ENCODE results near the gene SLC5A12. TPM values are rescaled to one million over a fixed set of nuclear protein-coding genes. Genes with fewer than 3 reads are reported as not detected.

Gene SLC5A12
- total and polyA plus RNA-seq, 10 of the 15 experiments (the other 5 are each of a cell fraction or from before 2014, with no cell fraction given) = 0.06 to 0.15 TPM; not detected in 8

DNA sequence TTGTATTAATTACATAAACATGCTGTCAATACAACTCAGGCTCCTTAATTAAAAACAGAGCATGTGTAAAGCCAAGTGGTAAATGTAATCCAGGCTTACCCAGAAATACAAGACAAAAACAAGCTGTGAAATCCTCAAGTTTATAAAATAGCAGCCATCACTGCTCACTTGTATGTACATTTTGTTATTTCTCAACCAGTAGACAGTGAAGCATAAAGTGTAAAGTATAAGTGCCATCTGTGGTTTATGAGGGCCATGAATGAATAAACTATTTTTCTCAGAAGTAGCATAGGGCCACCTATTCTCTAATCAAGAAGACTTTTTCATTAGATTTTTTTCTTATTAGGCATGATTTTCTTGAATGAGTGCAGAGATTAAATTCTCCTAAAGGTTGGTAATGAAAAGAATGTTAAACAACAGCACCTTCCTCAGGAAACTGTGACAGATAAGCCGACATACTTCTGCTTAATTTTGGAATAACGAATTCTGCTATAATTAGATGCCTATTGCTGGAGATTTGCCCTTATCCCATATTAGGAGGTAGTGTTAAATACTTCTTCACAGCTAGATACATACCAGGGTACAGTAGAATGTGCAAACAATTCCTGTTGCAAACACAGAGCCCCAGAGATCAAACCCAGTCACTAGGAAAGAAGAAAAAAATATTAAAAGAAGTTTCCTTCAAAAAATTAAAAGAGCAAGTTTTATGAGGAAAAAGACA, 13.0 kb downstream of the SLC5A12 start:
- TF ChIP-seq BMI1 (IDR thresholded peaks at IDR 0.05; ENCODE audit: borderline replicate concordance) (peak; percentile 58; the same call in 1 of the 2 replicates), MYB (IDR thresholded peaks at IDR 0.05; ENCODE audit: borderline replicate concordance, low read depth, low read length) (no peak)
- in situ Hi-C loops (cut with MboI) = no loop called here

GRCh38 chr11:26706181-26706580, 15.7 kb downstream of the SLC5A12 start:
- RAD21 ChIA-PET (ENCODE audit: unreplicated experiment) = no interaction called here
- no peak overlapping the region for H2AFZ ChIP-seq (ENCODE audit: control insufficient read depth, low read depth, low read length)
- CTCF ChIA-PET = no interaction called here
- no peaks in the 10 kb centered on the region for H3K9me3 ChIP-seq (replicated peaks; ENCODE audit: control insufficient read depth, insufficient read depth, low read length)
- ATAC-seq = no peak
- intact Hi-C loops (cut with micrococcal nuclease; ENCODE audit: unreplicated experiment) (no loop called here), in situ Hi-C loops (cut with MboI) (no loop called here)
- H3K79me2 ChIP-seq (ENCODE audit: control insufficient read depth, insufficient read depth, low read length) = no peaks in the 10 kb centered on the region
- no TSS peak for BruUV-seq (replicated peaks)
- SMC1A ChIA-PET (ENCODE audit: uncharacterized antibody, unreplicated experiment) = no interaction called here
- FAIRE-seq = no peak
- no peak overlapping the region for H3K27ac ChIP-seq (ENCODE audit: control insufficient read depth, insufficient read depth)
- H3K4me2 ChIP-seq (ENCODE audit: control insufficient read depth, insufficient read depth) = no peak overlapping the region
- no peaks in the 10 kb centered on the region for H4K20me1 ChIP-seq (ENCODE audit: control insufficient read depth, insufficient read depth)
- no peak for TF ChIP-seq CREM (IDR thresholded peaks at IDR 0.05; ENCODE audit: low read depth)
- no peak for TF ChIP-seq NFXL1 (IDR thresholded peaks at IDR 0.05; ENCODE audit: borderline replicate concordance)
- no peak for TF ChIP-seq POLR2AphosphoS2 (IDR thresholded peaks at IDR 0.05; ENCODE audit: low read depth, low read length)
- TF ChIP-seq DPF2 (IDR thresholded peaks at IDR 0.05) = no peak
- no peak for TF ChIP-seq STAT1 (conservative IDR thresholded peaks at IDR 0.05)
- no peak for TF ChIP-seq TAF1 (IDR thresholded peaks at IDR 0.05; ENCODE audit: borderline replicate concordance, low read depth, low read length)
- no peak for TF ChIP-seq NR2F1 (conservative IDR thresholded peaks at IDR 0.05)
- H3K27me3 ChIP-seq (replicated peaks in 1 of 2; ENCODE audit: control insufficient read depth in 2 of 2, insufficient read depth in 2 of 2, low read length in 1 of 2) = no peaks in the 10 kb centered on the region
- WGBS (ENCODE audit: insufficient coverage, insufficient replicate concordance, low lambda C conversion rate, missing lambda C conversion rate) = 0% methylated on average over 1 of the region's 1 CpG
- POLR2A ChIA-PET = no interaction called here
- no peak overlapping the region for H3K4me3 ChIP-seq
- no peak for DNase-seq (ENCODE audit: low read depth, low spot score)
- no peak overlapping the region for H3K9ac ChIP-seq (ENCODE audit: control insufficient read depth, insufficient read depth, low read length)
- H3K36me3 ChIP-seq (ENCODE audit: control insufficient read depth in 2 of 2, insufficient read depth in 2 of 2, low read length in 1 of 2) = no peaks in the 10 kb centered on the region
- no peaks in the 10 kb centered on the region for H3K4me1 ChIP-seq (ENCODE audit: control insufficient read depth, insufficient read depth, low read length)

More for the DNA sequence above, 13.0 kb downstream of the SLC5A12 start:
- Histone ChIP-seq H3K9me3 (replicated peaks; ENCODE audit: control insufficient read depth, insufficient read depth, low read length) (no peaks in the 10 kb centered on the region), H3K27me3 (replicated peaks in 1 of 2; ENCODE audit: control insufficient read depth in 2 of 2, insufficient read depth in 2 of 2, low read length in 1 of 2) (no peaks in the 10 kb centered on the region), H3K4me2 (ENCODE audit: control insufficient read depth, insufficient read depth) (no peak overlapping the region), H3K4me1 (ENCODE audit: control insufficient read depth, insufficient read depth, low read length) (no peaks in the 10 kb centered on the region), H3K36me3 (ENCODE audit: control insufficient read depth in 2 of 2, insufficient read depth in 2 of 2, low read length in 1 of 2) (no peaks in the 10 kb centered on the region), H2AFZ (ENCODE audit: control insufficient read depth, low read depth, low read length) (no peak overlapping the region), H3K27ac (ENCODE audit: control insufficient read depth, insufficient read depth) (no peak overlapping the region), H4K20me1 (ENCODE audit: control insufficient read depth, insufficient read depth) (no peaks in the 10 kb centered on the region), H3K9ac (ENCODE audit: control insufficient read depth, insufficient read depth, low read length) (no peak overlapping the region), H3K4me3 (no peak overlapping the region), H3K79me2 (ENCODE audit: control insufficient read depth, insufficient read depth, low read length) (no peaks in the 10 kb centered on the region)
- no TSS peak for BruUV-seq (replicated peaks)
- SMC1A ChIA-PET (ENCODE audit: uncharacterized antibody, unreplicated experiment) = no interaction called here
- no peak for ATAC-seq
- CTCF ChIA-PET = no interaction called here
- POLR2A ChIA-PET = no interaction called here
- WGBS (ENCODE audit: insufficient coverage, insufficient replicate concordance, low lambda C conversion rate, missing lambda C conversion rate) = 3% methylated on average over 2 of the region's 2 CpGs
- no peak for FAIRE-seq
- intact Hi-C loops (cut with micrococcal nuclease; ENCODE audit: unreplicated experiment) = no loop called here
- DNase-seq (ENCODE audit: low read depth, low spot score) = no peak
- RAD21 ChIA-PET (ENCODE audit: unreplicated experiment) = no interaction called here

Data from GM12878 (cell line).